NOMO-1 treated with dmso at 0.1 percent for 144 hours (cell line): ENCODE measurements around the gene DNER.

Experiments used
- DNase-seq: peaks from one replicate; lab custom pipeline; 2025; ENCODE audit not compliant: unreplicated experiment; lab: John Stamatoyannopoulos, UW

Gene DNER

GRCh38 chr2:229572507-229573271, 141.7 kb downstream of the DNER start:
- no peak for DNase-seq

DNA sequence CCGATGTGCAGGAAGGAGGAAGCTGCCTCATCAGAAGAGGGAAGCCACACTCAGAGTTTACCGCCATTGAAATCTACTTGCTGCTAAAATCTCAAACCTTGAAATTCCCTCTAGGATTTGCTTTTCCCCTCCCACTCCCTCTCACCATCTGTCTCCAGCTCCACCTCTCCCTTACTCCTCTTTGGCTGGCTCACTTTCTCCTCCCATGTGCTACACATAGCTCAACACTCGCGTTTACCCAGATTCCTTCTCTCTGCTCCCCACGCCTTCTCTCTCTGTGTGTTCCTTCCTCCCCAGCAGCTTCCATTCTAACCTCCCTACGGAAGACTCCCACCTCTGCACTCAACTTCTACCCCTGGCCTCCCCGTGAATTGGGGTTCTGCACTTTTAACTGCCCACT, 143.1 kb downstream of the DNER start:
- no peak for DNase-seq

DNA sequence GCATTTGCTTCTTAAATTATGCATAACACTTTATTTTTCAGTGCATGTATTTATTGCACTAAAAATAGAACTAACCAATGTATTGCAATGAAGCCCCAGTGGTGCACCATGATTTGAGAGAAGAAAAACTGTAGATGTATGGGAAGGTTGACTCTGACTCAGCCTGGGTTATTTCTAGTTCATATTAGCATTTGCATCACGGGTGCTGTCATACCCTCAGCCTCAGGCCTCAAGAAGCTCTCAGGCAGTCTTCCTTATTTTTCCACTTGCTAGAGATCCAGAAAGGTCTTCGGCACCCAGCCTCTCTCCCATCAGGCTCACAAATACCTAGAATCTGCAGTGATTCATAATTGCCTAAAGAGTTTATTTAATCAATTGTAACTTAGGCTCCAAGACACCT, 148.0 kb downstream of the DNER start:
- no peak for DNase-seq

GRCh38 chr2:229564300-229564907, 150.0 kb downstream of the DNER start:
- no peak for DNase-seq

- no peak for DNase-seq
Observed at GRCh38 chr2:229563388-229563787, 151.0 kb downstream of the DNER start.

- DNase-seq = no peak
Observed at GRCh38 chr2:229562472-229563127, 151.8 kb downstream of the DNER start.

- DNase-seq = no peak
Observed at GRCh38 chr2:229559986-229560385, 154.4 kb downstream of the DNER start.

- DNase-seq = no peak
Observed at GRCh38 chr2:229553091-229553490, 161.3 kb downstream of the DNER start.

GRCh38 chr2:229543176-229543873, 171.0 kb downstream of the DNER start:
- no peak for DNase-seq

- no peak for DNase-seq
Observed at GRCh38 chr2:229539628-229540027, 174.7 kb downstream of the DNER start.

- DNase-seq = no peak
Observed at GRCh38 chr2:229531594-229531993, 182.8 kb downstream of the DNER start.

DNA sequence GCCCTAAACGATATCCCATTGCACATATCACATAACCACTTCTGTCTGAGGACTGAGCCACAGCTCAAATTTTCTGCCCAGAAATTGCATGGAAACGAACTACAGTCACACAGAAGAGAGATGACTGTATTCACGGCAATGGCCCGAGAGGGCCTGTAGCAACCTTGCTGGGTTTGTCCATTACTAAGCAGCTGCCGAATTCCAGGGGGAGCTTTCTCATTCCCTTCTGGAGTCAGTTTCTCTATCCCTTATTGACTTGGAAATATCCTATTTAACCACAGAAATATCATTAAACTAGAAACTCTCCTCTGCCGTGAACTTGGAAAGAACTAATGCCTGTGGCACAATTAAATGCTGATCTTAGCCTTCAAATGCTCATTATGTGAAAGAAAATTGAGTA, 183.9 kb downstream of the DNER start:
- no peak for DNase-seq

DNA sequence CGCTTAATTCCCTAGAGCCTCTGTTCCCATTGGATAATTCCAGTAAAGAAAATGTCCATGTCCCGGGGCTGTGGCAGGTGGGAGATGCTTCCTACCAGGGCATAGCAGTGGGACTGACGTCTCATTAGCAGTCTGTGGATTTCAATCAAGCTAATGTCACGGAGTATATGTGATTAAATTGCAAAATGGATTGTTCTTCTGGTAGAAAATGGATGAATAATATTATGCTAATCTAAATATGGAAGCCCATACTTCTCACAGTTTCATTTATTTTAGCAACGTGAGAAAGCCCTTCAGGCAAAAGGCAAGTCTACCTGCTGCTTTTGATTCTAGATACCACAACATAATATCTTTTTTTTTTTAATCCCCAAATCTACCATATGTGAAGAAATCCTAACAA, 185.5 kb downstream of the DNER start:
- DNase-seq = no peak

DNA sequence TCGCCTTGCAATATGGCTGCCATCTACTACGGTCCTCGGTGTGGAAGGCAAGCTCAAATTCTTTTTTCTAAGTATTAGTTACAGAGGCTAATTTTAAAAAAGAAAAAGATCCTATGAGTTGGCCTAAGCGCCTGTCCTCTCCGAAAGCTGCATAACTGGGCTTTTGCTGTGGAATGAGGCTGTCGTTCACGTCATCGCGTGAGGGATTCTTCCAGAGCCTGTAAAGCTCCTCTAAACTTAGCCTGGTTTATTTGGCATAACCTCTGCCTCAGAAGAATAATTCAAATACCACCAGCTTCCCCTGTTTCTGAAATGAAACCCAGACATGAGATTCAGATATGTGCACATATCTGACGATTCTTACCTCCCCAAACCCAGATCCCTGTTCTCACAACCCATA, 187.4 kb downstream of the DNER start:
- no peak for DNase-seq

- no peak for DNase-seq
Observed at GRCh38 chr2:229524799-229525198, 189.6 kb downstream of the DNER start.

DNA sequence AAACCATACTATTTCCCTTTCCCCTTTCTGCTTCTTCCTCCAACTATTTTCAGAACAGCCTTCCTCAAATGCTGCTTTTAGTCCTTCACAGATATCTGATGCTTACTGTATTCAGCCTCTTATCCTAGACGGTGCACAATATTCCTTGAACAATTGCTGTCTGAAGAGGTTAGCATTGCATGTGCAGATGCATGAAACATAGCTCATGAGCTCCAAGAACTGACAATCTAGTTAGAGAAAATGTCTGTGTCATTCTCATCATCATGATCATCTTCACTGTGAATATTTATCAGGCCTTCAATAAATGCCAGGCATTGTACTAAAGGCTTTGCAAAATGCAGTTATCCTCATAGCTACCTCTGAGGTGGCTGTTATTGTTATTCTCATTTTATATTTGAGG, 190.7 kb downstream of the DNER start:
- DNase-seq = no peak

- no peak for DNase-seq
Observed at GRCh38 chr2:229521576-229521975, 192.8 kb downstream of the DNER start.

DNA sequence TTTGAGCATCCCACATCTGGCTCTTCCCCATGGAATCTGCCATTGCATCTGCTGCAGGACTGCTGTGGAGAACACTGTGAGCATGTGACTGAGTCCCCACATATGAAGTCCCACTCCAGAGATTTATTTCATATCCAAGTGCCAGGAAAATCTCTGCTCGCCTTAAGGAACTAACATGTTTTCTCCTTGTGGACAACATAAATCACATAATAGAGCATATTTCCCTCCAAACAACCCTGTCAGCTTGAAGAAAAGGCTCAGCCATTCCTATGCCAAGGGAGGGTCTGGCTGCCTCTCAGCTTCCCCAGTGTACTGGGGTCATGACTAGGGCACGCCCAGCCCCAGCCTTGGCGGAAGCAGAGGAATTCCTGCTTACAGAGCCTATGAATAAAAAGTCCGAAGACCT, 193.7 kb downstream of the DNER start:
- DNase-seq = no peak

GRCh38 chr2:229519655-229520430, 194.5 kb downstream of the DNER start:
- DNase-seq = no peak

GRCh38 chr2:229514273-229514895, 200.0 kb downstream of the DNER start:
- DNase-seq = no peak

- no peak for DNase-seq
Observed at GRCh38 chr2:229511524-229511923, 202.8 kb downstream of the DNER start.
